Measurements from ENCODE around the gene SSU72.
"Not testable (repeated sequence)": the region's sequence is repeated elsewhere in the genome, so short reads cannot be mapped to it uniquely, and the experiment has no call there.

SSU72 gene

GRCh38 chr1:1517973-1518620 lies 56.6 kb downstream of the SSU72 start:
- no peak for DNase-seq
- in situ Hi-C loops (cut with MboI; ENCODE audit: low pct_unique_long_range_greater_than_20kb, low sequenced_read_pairs) = no loop called here

- in situ Hi-C loops (cut with MboI; ENCODE audit: low pct_unique_long_range_greater_than_20kb, low sequenced_read_pairs); DNase-seq: not testable (repeated sequence)
These were observed 57.7 kb downstream of the SSU72 start for GRCh38 chr1:1516923-1517322.

- in situ Hi-C loops (cut with MboI; ENCODE audit: low pct_unique_long_range_greater_than_20kb, low sequenced_read_pairs) = not testable (repeated sequence)
- peak; percentile 74 for DNase-seq
These were observed 60.3 kb downstream of the SSU72 start for GRCh38 chr1:1514376-1514775.

- in situ Hi-C loops (cut with MboI; ENCODE audit: low pct_unique_long_range_greater_than_20kb, low sequenced_read_pairs); DNase-seq: not testable (repeated sequence)
These were observed 61.0 kb downstream of the SSU72 start for GRCh38 chr1:1513675-1514074.

- in situ Hi-C loops (cut with MboI; ENCODE audit: low pct_unique_long_range_greater_than_20kb, low sequenced_read_pairs) = not testable (repeated sequence)
These were observed 62.2 kb downstream of the SSU72 start for GRCh38 chr1:1512425-1512824.

GRCh38 chr1:1511533-1512285 lies 63.0 kb downstream of the SSU72 start, which contains the start of gene ATAD3A:
ATAD3A (plus strand) TSS chr1:1512162; CDS start chr1:1512269, 107 bp downstream.
- DNase-seq = peak; percentile 96
- in situ Hi-C loops (cut with MboI; ENCODE audit: low pct_unique_long_range_greater_than_20kb, low sequenced_read_pairs) = no loop called here

More at GRCh38 chr1:1512425-1512824, 62.2 kb downstream of the SSU72 start:
- not testable (repeated sequence) for DNase-seq

- in situ Hi-C loops (cut with MboI; ENCODE audit: low pct_unique_long_range_greater_than_20kb, low sequenced_read_pairs) = no loop called here
- DNase-seq = peak; percentile 27
These were observed 63.6 kb downstream of the SSU72 start for GRCh38 chr1:1510912-1511532.

- DNase-seq; in situ Hi-C loops (cut with MboI; ENCODE audit: low pct_unique_long_range_greater_than_20kb, low sequenced_read_pairs): not testable (repeated sequence)
These were observed 65.2 kb downstream of the SSU72 start for GRCh38 chr1:1509465-1509850.

GRCh38 chr1:1508775-1509464 lies 65.7 kb downstream of the SSU72 start:
- in situ Hi-C loops (cut with MboI; ENCODE audit: low pct_unique_long_range_greater_than_20kb, low sequenced_read_pairs); DNase-seq: not testable (repeated sequence)

GRCh38 chr1:1507305-1507704 lies 67.4 kb downstream of the SSU72 start:
- in situ Hi-C loops (cut with MboI; ENCODE audit: low pct_unique_long_range_greater_than_20kb, low sequenced_read_pairs) = no loop called here
- no peak for DNase-seq

- in situ Hi-C loops (cut with MboI; ENCODE audit: low pct_unique_long_range_greater_than_20kb, low sequenced_read_pairs) = not testable (repeated sequence)
- DNase-seq = peak; percentile 18
These were observed 68.9 kb downstream of the SSU72 start for GRCh38 chr1:1505801-1506200.

GRCh38 chr1:1505366-1505798 lies 69.3 kb downstream of the SSU72 start:
- DNase-seq; in situ Hi-C loops (cut with MboI; ENCODE audit: low pct_unique_long_range_greater_than_20kb, low sequenced_read_pairs): not testable (repeated sequence)

GRCh38 chr1:1504777-1505365 lies 69.8 kb downstream of the SSU72 start:
- peak; percentile 93 for DNase-seq
- in situ Hi-C loops (cut with MboI; ENCODE audit: low pct_unique_long_range_greater_than_20kb, low sequenced_read_pairs) = not testable (repeated sequence)

- in situ Hi-C loops (cut with MboI; ENCODE audit: low pct_unique_long_range_greater_than_20kb, low sequenced_read_pairs); DNase-seq: not testable (repeated sequence)
These were observed 79.1 kb downstream of the SSU72 start for GRCh38 chr1:1495461-1495975.

GRCh38 chr1:1494311-1494710 lies 80.4 kb downstream of the SSU72 start:
- DNase-seq; in situ Hi-C loops (cut with MboI; ENCODE audit: low pct_unique_long_range_greater_than_20kb, low sequenced_read_pairs): not testable (repeated sequence)

Data from KBM-7 (cell line).